GM12892 (cell line): Measurements from ENCODE around the gene RPL38.

Source experiments
- POLR2A ChIP-seq: IDR thresholded peaks from 2 replicates; pipeline ENCODE4 v1.6.1; 2011; ENCODE audit warnings: low read depth, low read length, control low read depth
- POLR2AphosphoS5 ChIP-seq: IDR thresholded peaks from 2 replicates; pipeline ENCODE4 v1.6.1; 2011; ENCODE audit warnings: low read depth, low read length, control low read depth

DNA sequence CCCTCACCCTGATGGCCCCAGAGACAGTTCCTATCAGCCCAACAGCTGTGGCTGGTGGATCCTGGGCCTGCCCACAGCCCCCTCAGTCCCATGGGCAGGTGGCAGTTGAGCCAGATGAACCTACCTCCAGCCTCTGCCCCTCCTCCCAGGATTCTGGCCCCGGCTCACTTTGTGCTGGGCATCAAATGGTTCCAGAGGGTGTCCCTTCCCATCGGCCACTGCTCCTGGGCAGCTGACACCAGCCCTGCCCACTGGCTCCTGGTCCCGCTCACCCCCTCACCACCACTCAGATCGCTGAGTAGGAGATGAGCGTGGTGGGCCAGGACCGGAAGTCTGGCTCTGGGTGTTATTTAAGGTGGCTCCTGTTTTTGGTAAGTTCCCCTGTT is 11.9 kb downstream of the RPL38 start:
- TF ChIP-seq POLR2AphosphoS5 (no peak), POLR2A (no peak)
